NCI-H1048 (cell line): ENCODE results near the gene IMMP2L.
"Not testable (repeated sequence)": the region's sequence is repeated elsewhere in the genome, so short reads cannot be mapped to it uniquely, and the experiment has no call there.

Experiments
- DNase-seq: peaks from one replicate; lab custom pipeline; 2025; lab: John Stamatoyannopoulos, UW

IMMP2L gene

GRCh38 chr7:111561904-111562732 is at the start of gene IMMP2L:
TSS of gene IMMP2L (minus strand) at chr7:111562492.
- DNase-seq = peak; percentile 77

- DNase-seq = not testable (repeated sequence)
Observed at GRCh38 chr7:111609483-111610254, 47.4 kb upstream of the IMMP2L start.

- no peak for DNase-seq
Observed at GRCh38 chr7:111607621-111608020, 45.3 kb upstream of the IMMP2L start.

GRCh38 chr7:111605246-111605645 is 43.0 kb upstream of the IMMP2L start:
- no peak for DNase-seq

- no peak for DNase-seq
Observed at GRCh38 chr7:111600091-111600490, 37.8 kb upstream of the IMMP2L start.

- DNase-seq = no peak
Observed at GRCh38 chr7:111595780-111596179, 33.5 kb upstream of the IMMP2L start.

- no peak for DNase-seq
Observed at GRCh38 chr7:111594602-111595001, 32.3 kb upstream of the IMMP2L start.

- no peak for DNase-seq
Observed at GRCh38 chr7:111593343-111593742, 31.1 kb upstream of the IMMP2L start.

GRCh38 chr7:111588065-111588433 is 25.8 kb upstream of the IMMP2L start:
- no peak for DNase-seq

- DNase-seq = no peak
Observed at GRCh38 chr7:111587410-111588064, 25.2 kb upstream of the IMMP2L start.

- no peak for DNase-seq
Observed at GRCh38 chr7:111586711-111587409, 24.6 kb upstream of the IMMP2L start.

- not testable (repeated sequence) for DNase-seq
Observed at GRCh38 chr7:111581784-111582488, 19.6 kb upstream of the IMMP2L start.

GRCh38 chr7:111581207-111581606 is 18.9 kb upstream of the IMMP2L start:
- not testable (repeated sequence) for DNase-seq

- no peak for DNase-seq
Observed at GRCh38 chr7:111578754-111579153, 16.5 kb upstream of the IMMP2L start.

GRCh38 chr7:111571720-111572119 is 9.4 kb upstream of the IMMP2L start:
- no peak for DNase-seq

GRCh38 chr7:111568870-111569462 is 6.7 kb upstream of the IMMP2L start:
- no peak for DNase-seq

- DNase-seq = no peak
Observed at GRCh38 chr7:111568419-111568818, 6.1 kb upstream of the IMMP2L start.

GRCh38 chr7:111564078-111564477 is 1.8 kb upstream of the IMMP2L start:
- no peak for DNase-seq

GRCh38 chr7:111561654-111561903 is 713 bp downstream of the IMMP2L start:
- no peak for DNase-seq

- DNase-seq = peak; percentile 3
Observed at GRCh38 chr7:111560773-111561653, 1.3 kb downstream of the IMMP2L start.
